COR-L47 (cell line): ENCODE measurements around the gene PRIMPOL.
"Not testable (repeated sequence)": the region's sequence is repeated elsewhere in the genome, so short reads cannot be mapped to it uniquely, and the experiment has no call there.

Experiments used
- DNase-seq: peaks from one replicate; lab custom pipeline; 2025; lab: John Stamatoyannopoulos, UW

Gene PRIMPOL, protein sequence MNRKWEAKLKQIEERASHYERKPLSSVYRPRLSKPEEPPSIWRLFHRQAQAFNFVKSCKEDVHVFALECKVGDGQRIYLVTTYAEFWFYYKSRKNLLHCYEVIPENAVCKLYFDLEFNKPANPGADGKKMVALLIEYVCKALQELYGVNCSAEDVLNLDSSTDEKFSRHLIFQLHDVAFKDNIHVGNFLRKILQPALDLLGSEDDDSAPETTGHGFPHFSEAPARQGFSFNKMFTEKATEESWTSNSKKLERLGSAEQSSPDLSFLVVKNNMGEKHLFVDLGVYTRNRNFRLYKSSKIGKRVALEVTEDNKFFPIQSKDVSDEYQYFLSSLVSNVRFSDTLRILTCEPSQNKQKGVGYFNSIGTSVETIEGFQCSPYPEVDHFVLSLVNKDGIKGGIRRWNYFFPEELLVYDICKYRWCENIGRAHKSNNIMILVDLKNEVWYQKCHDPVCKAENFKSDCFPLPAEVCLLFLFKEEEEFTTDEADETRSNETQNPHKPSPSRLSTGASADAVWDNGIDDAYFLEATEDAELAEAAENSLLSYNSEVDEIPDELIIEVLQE

DNA sequence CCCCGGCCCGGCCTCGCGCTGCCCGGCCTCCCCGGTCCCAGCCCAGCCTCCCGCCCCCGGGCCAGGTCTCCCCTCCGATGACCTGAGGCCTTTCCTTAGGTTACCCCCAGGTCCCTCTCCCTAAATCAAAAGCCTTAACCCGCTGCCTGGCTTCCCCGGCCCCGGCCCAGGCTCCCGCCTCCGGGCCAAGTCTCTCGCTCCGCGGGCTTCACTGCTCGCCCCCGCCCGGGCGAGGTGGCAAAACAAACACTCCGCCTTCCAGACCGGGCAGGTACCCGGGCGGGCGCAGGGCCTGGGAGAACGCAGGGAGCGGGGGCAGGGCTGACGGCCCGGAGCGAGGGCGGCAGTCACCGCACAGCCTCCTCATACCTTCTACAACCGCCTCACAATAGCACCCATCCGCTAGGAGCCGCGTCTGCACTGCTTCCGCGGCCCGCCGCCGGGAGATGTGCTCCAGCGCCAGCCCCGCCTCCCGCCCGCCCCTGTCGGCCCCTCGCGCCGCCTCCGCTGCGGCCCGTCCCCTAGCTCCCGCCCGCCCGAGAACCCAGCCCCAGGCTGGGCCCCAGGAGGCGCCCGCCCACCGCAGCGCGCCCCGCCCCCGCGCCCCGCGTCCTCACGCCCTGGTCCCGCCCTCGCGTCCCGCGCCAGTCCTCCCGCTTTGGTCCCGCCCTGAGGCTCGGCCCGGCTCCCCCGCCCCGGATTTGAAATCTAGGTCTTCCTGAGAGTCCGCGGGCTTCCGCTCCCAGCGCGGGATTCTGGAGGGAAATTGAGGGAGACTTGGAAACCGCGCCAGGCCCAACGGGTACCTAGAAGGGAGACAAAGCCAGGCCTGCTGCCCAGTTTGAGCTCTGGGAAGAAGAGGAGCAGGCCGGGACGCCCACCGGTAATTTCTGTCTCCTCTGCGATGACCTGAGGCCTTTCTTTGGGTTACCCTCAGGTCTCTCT, at the start of gene PRIMPOL, which contains the start of gene CASP3:
Gene PRIMPOL, plus strand, starts transcription at position 713 of the 945 bp plus-strand sequence. CDS start 7,403 bp downstream, outside the sequence.
Gene CASP3, minus strand, starts transcription at position 422 of the 945 bp plus-strand sequence. CDS start 10,994 bp downstream, outside the sequence.
- peak; percentile 99 for DNase-seq

DNA sequence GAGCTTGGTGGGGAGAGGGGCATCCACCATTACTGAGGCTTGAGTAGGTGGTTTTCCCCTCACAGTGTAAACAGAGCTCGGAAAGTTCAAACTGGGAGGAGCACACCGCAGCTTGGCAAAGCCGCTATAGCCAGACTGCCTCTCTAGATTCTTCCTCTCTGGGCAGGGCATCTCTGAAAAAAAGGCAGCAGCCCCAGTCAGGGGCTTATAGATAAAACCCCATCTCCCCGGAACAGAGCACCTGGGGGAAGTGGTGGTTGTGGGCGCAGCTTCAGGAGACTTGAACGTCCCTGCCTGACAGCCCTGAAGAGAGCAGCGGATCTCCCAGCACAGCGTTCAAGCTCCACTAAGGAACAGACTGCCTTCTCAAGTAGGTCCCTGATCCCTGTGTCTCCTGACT, 48.6 kb upstream of the PRIMPOL start:
- DNase-seq, result not testable (repeated sequence)

DNA sequence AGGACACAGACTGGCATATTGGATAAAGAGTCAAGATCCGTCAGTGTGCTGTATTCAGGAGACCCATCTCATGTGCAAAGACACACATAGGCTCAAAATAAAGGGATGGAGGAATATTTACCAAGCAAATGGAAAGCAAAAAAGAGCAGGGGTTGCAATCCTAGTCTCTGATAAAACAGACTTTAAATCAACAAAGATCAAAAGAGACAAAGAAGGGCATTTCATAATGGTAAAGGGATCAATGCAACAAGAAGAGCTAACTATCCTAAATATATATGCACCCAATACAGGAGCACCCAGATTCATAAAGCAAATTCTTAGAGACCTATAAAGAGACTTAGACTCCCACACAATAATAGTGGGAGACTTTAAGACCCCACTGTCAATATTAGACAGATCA, 46.7 kb upstream of the PRIMPOL start:
- DNase-seq, result not testable (repeated sequence)

DNA sequence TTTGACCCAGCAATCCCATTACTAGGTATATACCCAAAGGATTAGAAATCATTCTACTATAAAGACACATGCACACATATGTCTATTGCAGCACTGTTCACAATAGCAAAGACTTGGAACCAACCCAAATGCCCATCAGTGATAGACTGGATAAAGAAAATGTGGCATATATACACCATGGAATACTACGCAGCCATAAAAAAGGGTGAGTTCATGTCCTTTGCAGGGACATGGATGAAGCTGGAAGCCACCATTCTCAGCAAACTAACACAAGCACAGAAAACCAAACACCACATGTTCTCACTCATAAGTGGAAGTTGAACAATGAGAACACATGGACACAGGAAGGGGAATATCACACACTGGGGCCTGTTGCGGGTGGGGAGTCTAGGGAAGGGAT, 42.1 kb upstream of the PRIMPOL start:
- DNase-seq, result not testable (repeated sequence)

DNA sequence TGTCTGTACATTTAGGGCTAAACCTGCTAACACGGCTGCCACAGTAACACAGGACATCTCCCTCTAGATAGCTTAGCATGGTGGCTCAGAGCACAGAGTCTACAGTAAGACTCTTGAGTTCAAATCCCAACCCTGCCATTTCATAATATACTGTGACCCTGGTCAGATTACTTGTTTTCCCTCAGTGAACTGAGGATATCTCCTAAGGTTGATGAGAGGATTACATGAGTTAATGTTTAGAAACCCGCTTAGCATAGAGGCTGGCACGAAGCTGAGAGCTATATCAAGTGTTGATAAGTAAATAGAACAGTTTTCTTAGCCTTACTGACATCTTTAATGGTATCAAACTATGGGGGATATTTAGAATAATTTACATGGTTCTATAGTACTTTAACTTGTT, 37.5 kb upstream of the PRIMPOL start:
- no peak for DNase-seq

DNA sequence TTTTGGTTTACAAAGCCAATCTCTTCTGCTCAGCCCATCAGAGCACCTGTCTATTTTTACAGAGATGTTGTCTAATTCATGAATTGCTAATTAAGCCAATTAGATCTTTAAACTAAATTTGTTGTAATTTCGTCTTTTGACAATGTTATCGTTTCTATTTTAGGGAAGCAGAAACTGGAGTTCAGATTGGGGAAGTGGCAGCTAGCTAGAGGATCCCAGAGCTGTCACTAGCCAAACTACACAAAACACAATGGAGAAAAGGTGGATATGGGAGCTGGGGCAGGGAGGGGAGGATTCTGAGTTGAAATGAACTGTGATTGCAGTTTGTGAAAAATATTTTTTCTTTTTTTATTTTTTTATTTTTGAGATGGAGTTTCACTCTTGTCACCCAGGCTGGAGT, 36.1 kb upstream of the PRIMPOL start:
- no peak for DNase-seq

DNA sequence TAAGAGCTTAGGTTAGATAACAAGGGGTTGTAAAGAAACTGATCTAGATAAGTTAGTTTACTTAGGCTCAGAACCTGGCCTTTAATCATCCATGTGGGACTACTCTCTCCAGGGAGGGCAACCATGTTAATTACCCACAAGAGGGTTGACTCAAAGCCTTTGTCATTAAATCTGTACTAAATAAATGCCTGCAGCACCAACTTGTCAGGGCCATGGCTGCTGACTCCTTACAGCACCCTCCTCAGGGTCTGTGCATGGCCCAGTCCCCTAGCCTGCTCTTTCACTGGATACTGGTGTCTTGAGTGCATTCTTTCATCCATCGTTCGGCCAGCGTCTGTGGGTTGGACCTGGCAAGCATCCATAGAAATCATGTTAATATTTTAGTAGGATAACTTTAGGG, 35.0 kb upstream of the PRIMPOL start:
- no peak for DNase-seq

DNA sequence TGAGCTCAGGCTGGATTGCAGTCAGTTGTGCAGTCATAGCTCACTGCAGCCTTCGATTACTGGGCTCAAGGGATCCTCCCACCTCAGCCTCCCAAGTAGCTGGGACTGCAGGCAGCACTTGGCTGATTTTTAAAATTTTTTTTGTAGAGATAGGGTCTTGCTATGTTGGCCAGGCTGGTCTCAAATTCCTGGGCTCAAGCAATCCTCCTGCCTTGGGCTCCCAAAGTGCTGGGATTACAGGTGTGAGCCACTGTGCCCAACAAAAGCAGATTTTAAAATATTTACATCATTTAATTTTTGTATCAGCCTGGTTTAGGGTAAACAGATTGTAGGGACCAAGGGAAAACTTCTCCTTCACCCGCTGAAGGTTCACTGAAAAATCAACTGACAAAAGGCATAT, 33.4 kb upstream of the PRIMPOL start:
- DNase-seq, result not testable (repeated sequence)

DNA sequence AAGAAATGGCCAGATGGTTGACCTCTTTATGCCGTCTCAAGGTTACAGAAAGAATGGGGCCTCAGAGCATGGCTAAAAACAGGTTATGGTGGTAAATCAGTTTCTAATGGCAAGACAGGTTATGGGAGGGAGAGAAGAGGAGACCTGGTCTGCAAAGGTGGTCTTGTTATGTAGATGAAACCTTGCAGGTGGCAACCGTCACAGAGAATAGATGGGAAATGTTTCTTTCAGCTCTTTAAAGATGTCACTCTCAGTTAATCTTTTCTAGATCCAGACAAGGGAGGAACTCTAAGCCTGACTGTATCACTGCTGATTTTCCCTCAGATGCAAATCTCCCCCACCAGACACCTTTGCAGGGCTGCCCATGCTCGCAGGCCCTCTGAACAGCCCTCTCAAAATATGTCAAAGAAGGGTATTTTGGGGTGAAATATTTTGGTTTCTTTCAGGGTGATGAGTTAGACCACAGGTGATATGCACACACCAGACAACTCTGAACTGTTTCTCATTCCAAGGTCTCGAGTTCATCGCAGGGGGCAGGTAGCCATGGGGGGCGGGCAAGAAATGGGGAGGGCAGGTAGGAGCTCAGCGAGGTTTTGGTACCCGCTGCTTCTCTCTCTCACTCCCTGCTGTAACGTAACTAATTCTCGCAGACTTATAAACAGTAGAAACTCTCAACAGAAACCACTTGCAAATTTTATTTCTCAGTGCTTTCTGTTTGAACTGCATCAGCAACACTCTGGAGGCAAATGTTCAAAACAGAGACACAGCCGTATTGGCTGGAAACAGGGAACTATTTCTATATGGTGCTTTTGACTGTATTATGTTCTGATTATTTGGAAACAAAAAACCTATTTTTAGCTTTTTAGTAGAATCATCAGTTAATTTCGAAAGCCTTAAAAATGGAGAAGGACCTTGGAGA, 32.6 kb upstream of the PRIMPOL start:
- DNase-seq, result no peak

DNA sequence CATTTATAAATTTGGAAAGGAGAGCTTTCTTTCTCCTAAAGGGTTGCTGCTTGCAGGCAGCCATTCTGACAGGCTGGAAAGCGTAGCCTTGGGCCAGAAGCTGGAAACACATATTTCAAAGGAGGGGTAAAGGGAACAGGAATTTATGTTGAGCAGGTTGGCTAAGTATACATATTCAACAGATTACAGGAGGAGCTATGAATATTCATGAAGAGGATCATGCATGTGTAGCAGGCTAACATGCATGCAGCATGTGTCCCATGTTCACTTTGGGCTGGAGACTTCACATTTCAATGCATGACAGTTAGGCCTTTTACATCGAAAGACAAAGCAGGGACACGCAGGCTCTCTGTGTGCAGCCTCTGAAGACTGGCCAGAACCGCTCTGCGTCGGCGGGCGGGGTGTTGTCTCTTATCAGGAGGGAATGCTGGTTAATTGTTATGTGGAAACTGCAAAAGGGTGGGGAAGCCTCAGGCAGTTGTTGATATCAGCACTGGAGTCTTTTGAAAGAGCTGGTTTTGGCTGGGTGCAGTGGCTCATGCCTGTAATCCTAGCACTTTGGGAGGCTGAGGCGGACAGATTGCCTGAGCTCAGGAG, 31.8 kb upstream of the PRIMPOL start:
- DNase-seq, result no peak

DNA sequence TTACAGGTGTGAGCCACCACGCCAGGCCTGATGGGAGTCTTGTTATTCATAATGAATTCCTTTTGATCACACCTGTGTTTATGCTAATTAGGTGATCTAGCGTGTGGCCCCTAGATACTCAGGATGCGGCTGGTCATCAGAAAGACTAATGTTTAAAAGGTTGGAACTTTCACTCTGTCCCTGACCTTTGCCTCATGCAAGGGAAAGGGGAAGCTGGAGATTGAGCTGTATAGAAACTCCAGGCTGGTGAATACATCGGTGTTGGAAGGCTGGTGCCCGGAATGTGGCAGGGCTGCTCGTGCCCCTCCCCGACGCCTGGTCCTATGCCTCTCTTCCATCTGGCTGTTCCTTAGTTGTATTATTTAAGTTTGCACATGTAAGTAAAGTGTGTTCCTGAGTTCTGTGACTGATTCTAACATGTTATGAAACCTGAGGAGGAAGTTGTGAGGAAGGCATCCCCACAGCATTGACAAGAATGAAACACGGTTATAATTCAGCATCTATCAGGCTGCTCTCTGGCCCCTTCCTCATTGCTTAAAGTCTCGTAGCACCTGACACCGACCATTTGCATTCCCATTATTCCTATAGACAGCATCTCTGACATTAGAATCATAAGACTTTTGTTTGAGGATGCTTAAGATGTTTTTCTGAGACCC, 29.2 kb upstream of the PRIMPOL start:
- DNase-seq, result no peak

DNA sequence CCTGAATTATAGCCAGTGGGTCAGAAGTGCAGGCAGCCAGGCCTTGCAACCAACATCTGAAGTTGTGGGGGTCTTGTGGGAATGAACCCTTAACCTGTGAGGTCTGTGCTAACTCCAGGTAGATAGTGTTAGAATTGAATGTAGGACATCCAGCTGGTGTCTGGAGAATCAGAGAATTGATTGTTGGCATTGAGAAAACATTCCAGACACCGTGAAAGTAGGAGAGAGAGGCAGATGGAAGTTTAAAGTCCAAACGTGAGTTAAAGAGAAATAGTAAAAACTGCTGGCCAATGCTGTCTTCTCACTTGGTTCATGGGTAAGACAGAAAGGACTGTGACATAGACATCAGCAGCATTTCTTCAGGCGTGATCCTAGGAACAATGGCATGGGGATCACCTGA, 28.0 kb upstream of the PRIMPOL start:
- no peak for DNase-seq

DNA sequence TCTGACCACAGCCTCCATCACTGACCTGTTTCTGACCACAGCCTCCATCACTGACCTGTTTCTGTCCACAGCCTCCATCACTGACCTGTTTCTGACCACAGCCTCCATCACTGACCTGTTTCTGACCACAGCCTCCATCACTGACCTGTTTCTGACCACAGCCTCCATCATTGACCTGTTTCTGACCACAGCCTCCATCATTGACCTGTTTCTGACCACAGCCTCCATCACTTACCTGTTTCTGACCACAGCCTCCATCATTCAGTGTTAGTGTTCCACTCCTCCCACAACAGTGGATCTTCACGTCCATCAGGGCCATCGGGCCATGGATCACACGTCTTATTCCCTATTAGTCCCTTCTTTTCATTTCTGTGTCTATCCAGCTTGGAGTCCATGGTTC, 25.0 kb upstream of the PRIMPOL start:
- DNase-seq, result not testable (repeated sequence)

DNA sequence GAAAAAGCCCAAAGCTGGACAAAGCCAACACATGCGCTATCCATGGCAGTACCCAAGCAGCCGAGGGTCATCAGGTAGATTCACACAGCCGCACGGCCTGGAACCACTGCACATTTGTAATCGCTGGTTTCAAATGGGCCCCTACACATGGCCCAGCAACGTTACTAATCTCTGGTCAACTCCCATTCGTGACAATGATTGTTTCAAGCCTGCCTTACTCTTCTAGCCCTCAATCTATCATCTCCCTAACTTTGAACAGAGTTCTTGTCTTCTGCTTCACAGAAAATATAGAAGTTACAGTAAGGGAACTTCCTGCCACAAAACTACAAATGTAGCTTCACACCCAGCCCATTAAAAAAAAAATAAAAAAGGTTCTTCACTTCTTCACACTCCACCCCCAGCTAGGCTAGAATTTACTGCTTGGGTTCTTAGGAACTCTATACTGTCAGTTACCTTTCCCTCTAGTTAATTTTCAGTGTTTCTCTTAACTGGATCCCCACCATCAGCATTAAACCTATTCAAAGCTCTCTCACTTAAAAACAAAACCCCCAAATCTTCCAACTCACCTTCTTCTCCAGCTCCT, 24.5 kb upstream of the PRIMPOL start:
- no peak for DNase-seq

DNA sequence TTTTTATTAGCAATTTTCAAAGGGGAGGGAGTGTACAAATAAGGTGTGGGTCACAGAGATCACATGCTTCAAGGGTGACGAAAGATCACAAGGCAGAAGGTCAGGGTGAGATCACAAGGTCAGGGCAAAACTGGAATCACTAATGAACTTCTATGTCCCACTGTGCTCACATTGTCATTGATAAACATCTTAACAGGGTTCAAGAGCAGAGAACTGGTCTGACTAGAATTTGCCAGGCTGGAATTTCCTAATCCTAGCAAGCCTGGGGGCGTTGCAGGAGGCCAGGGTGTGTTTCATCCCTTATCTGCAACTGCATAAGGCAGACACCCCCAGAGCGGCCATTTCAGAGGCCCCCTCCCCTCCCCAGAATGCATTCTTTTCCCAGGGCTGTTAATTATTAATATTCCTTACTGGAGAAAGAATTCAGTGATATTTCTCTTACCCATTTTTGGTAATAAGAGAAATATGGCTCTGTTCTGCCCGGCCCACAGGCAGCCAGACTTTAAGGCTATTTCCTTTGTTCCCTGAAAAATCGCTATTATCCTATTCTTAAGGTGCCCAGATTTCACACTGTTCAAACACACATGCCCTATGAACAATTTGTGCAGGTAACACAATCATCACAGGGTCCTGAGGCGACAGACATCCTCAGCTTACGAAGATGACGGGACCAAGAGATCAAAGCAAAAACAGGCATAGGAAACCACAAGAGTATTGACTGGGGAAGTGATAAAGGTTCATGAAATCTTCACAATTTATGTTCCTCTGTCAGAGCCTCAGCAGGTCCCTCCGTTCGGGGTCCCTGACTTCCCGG, 23.5 kb upstream of the PRIMPOL start:
- not testable (repeated sequence) for DNase-seq

DNA sequence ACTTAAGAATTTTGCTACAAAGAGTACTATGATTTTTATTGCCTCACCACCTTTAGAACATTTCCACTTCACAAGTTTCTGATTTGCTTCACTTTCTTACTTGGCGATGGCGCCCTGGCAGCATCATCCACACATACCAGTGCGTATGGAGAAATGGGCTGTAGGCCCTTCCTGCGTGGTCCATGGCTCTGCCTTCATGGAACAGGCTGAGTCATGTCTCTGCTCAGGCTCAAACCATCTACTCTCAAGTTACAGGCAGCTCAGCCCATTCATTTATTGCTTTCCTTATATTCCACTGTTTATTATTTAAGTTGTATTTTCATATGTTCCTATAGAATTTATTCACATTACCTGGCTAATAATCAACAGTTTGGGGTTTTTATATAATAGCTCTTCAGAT, 21.4 kb upstream of the PRIMPOL start:
- DNase-seq, result no peak

DNA sequence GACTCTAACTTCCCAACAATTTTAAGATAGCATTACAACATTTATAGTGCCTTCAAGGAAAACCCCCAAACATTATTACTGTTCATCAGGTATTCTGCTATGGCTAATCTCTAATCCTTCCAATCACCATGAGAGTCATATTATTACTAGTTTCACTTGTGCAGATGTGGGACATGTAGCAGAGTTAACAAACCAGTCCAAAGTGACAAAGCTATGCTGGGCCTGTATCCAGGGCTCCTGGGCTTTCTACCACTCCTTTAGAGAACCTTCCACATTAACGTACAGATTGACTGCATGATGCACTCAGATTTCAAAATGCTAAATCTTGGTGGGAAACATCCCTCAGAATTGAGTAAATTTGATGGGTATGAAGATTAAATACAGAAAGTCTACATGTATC, 16.7 kb upstream of the PRIMPOL start:
- DNase-seq, result no peak

DNA sequence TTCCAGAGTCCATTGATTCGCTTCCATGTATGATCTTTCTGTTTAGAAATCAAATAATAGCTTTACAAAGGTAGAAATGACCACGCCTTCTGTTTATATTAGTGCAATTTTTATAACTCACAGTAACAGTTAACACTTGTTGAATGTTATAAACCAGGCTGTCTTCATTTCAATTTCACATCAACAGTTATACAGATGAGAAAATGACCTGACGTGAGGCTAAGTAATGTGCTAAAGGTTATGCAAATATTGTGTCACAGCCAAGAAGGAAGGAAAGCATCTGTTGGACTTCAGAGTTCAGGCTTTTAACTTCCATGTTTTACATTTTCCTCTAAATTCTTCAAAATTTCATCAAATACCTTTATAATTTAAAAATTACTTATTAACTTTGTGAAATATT, 14.2 kb upstream of the PRIMPOL start:
- no peak for DNase-seq

DNA sequence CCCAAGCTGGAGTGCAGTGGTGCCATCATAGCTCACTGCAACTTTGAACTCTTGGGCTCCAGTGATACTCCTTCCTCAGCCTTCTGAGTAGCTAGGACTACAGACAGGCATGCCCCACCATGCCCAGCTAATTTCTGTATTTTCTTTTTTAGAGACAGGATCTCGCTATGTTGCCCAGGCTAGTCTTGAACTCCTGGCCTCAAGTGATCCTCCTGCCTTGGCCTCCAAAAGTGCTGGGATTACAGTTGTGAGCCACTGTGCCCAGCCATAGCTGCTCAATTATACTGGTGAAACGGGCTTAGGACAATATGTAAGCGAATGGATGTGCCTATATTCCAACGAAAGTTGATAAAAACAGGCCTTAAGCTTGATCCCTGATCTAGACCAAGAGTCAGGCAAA, 13.4 kb upstream of the PRIMPOL start:
- DNase-seq, result no peak
